Measurements from ENCODE around the gene DNAJC4.

DNAJC4 gene

GRCh38 chr11:64265176-64266160 is 35.1 kb downstream of the DNAJC4 start:
- DNase-seq (ENCODE audit: low read depth, low spot score): no peak
- no peak overlapping the region for H3K4me3 ChIP-seq (ENCODE audit: low read length)

GRCh38 chr11:64266339-64266738 is 36.0 kb downstream of the DNAJC4 start:
- no peak overlapping the region for H3K4me3 ChIP-seq (ENCODE audit: low read length)
- no peak for DNase-seq (ENCODE audit: low read depth, low spot score)

GRCh38 chr11:64267207-64267945 is 37.0 kb downstream of the DNAJC4 start:
- no peak for DNase-seq (ENCODE audit: low read depth, low spot score)
- no peak overlapping the region for H3K4me3 ChIP-seq (ENCODE audit: low read length)

DNA sequence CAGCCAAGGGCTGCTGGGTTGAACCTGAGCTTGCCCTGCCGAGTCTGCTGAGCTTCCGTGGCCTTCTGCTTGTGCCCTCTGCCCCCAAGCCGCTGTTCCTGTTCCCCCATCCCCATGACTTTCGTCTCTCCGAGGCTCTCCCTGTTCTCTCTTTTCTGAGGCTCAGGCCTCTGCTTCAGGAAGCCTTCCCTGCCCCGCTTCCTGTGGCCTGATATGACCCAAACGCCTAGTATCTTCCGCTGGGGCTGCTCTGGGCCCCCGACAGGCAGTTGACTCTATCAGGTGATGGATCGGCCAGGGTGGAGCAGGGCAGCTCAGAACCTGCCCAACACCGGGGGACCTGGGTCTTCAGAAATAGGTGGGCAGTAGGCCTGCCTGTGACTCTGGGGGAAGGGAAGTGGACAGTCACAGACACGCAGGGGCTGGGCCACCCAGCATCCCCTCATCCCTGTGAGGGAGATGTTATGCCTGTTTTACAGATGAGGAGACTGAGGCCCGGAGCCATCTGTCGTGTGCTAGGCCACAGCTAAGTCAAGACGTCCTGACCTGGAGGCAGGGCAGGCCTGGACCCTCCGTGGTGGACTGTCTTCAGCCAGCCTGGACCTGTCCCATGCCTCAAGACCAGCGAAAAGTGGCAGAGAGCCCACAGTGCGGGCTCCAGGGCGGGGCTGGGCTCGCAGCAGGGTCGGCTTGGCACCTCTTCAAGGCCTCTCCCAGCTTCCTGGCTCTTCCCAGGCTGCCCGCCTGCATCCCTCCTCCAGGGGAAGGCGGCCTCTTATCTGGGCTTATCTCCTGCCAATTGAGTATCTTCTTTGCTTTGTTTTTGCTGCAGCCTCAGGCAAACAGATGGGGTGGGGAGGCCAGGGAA is 37.9 kb downstream of the DNAJC4 start:
- peak overlapping the region; percentile 89 for H3K4me3 ChIP-seq (ENCODE audit: low read length)
- DNase-seq (ENCODE audit: low read depth, low spot score): no peak

GRCh38 chr11:64268893-64269539 is 38.7 kb downstream of the DNAJC4 start:
- H3K4me3 ChIP-seq (ENCODE audit: low read length): peak overlapping the region; percentile 89
- DNase-seq (ENCODE audit: low read depth, low spot score): no peak

DNA sequence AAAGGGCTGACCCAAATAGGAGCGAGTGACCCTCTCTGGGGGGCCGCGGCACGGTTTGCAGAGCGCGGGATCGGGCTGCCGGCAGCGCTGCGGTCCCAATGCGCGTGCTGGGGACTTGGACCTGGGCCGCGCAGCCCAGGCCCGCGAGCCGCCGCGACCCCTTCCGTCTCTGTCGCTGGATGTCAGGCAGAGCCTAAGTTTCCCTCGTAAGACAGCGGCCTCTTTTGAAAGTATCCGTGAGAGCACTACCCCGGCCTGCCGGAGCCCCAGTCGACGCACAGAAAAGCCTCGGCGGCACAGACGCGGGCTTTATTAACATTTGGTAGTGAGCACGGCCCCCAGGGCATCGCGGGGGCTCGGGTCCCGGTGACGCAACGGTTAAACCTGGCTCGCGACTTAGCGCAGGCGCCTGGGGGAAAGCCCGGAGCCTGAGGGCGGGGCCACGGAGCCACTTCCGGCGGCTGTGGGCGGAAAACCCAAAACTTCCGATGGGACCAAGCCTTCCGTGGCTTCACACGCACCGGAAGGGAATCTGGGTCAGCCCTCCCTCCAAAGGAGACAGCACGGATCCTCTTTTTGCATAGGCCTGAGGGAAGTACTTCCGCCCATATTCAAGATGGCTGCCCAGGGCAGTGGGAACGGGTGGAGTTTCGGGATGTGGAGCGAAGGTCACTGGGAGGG is 39.3 kb downstream of the DNAJC4 start:
- peak; percentile 100 for DNase-seq (ENCODE audit: low read depth, low spot score)

GRCh38 chr11:64275031-64275800 is 44.9 kb downstream of the DNAJC4 start:
- no peak overlapping the region for H3K4me3 ChIP-seq (ENCODE audit: low read length)

More for the DNA sequence above, 39.3 kb downstream of the DNAJC4 start:
- peak overlapping the region; percentile 89 for H3K4me3 ChIP-seq (ENCODE audit: low read length)

GRCh38 chr11:64275841-64276240 is 45.5 kb downstream of the DNAJC4 start:
- DNase-seq (ENCODE audit: low read depth, low spot score): no peak

More at GRCh38 chr11:64275031-64275800, 44.9 kb downstream of the DNAJC4 start:
- no peak for DNase-seq (ENCODE audit: low read depth, low spot score)

DNA sequence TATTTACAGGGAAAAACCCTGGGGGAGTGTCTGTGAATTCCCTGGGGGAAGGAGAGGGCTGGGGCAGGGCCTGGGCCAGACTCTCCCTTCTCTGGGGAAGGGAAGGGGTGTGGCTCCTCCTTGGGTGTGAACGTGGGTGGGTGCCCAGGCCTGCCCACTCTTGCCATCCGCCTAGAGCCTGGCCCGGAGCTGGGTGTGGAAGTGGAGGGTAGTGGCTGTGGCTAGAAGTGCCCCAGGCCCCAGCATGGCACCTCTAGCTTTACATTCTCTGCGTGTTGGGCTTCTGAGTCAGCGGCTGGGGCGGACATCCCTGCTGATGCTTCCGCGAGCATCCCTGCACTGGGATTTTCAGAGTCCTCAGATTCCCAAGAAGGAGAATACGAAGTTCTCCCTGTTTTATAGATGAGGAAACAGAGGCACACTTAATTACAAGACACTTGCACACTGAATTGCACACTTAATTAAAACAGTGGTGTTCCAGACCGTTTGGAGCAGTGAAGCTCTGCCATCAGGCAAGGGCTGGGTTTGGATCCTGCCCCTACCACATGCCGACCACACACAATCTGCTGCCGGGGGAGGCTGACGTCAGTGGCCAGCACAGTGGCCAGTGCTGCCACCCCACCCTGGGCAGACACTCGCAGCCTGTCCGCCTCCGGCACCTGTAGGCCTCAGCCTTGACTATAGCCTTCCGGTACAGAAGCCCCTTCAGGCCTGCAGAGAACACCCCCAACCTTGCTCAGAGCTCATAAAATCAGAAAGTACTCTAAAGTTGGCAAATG is 46.5 kb downstream of the DNAJC4 start:
- no peak overlapping the region for H3K4me3 ChIP-seq (ENCODE audit: low read length)
- no peak for DNase-seq (ENCODE audit: low read depth, low spot score)

More at GRCh38 chr11:64275841-64276240, 45.5 kb downstream of the DNAJC4 start:
- H3K4me3 ChIP-seq (ENCODE audit: low read length): no peak overlapping the region

GRCh38 chr11:64278576-64279190 is 48.3 kb downstream of the DNAJC4 start:
- DNase-seq (ENCODE audit: low read depth, low spot score): no peak
- H3K4me3 ChIP-seq (ENCODE audit: low read length): no peak overlapping the region

DNA sequence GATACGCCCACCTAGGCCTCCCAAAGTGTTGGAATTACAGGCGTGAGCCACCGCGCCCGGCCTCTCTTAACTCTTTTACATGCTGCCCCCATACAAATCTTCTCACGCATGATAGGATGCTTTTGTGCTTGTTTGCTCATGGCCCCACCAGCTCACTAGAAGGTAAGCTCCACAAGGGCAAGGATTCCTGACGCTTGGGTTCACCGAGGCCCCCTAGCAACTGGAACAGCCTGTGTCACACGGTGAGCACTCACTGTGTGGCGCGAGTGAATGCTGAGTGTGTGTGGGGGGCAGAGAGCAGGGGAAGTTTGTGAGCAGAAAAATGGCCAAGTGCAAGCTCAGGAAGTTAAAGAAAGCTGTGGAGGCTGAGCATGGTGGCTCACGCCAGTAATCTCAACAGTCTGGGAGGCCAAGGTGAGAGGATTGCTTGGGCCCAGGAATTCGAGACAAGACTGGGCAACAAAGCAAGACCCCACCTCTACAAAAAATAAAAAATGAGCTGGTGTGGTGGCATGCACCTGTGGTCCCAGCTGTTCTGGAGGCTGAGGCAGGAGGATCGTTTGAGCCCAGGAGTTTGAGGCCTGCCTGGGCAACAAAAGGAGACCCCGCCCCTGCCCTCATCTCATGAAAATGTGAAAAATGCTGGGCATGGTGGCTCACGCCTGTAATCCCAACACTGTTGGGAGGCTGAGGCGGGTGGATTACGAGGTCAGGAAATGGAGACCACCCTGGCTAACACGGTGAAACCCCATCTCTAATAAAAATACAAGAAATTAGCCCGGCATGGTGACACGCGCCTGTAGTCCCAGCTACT is 51.8 kb downstream of the DNAJC4 start:
- DNase-seq (ENCODE audit: low read depth, low spot score): no peak
- no peak overlapping the region for H3K4me3 ChIP-seq (ENCODE audit: low read length)

- no peak for DNase-seq (ENCODE audit: low read depth, low spot score)
- no peak overlapping the region for H3K4me3 ChIP-seq (ENCODE audit: low read length)
Observed at GRCh38 chr11:64283092-64283491, 52.7 kb downstream of the DNAJC4 start.

Data from Jurkat, Clone E6-1 (cell line).